Breast epithelium (tissue), 4 donors: ENCODE data around the gene SIN3B. TPM values are rescaled to one million over a fixed set of nuclear protein-coding genes. Genes with fewer than 3 reads are reported as not detected.

Source experiments
- DNase-seq, 2 donors: peaks; one replicate each; pipeline ENCODE4 v3.0.0-alpha.2; 2019; ENCODE audit warnings: low spot score in 2 of 2
- H3K27ac ChIP-seq, 2 donors: fragments of 200-600 bp; sonication (generic) in 1 of 2; one replicate each; pipeline ENCODE4 v1.5.1; 2016 to 2019; ENCODE audit warnings: mild to moderate bottlenecking in 1 of 2
- H3K27me3 ChIP-seq, 2 donors: fragments of 200-600 bp; sonication (generic) in 1 of 2; one replicate each; pipeline versions ENCODE4 v1.5.1 to v1.6.0; 2017 to 2019; ENCODE audit warnings: control low read depth in 1 of 2, mild to moderate bottlenecking in 1 of 2
- H3K36me3 ChIP-seq: fragments of 200-600 bp; one replicate; pipeline ENCODE4 v1.5.1; 2019
- H3K4me1 ChIP-seq, 2 donors: fragments of 200-600 bp; sonication (generic); one replicate each; pipeline ENCODE4 v1.5.1; 2016 to 2019; ENCODE audit warnings: control low read depth in 1 of 2
- H3K4me3 ChIP-seq, 3 donors: fragments of 200-600 bp; sonication (generic); 1 replicate in 2 of 3; 2 replicates in 1 of 3; pipeline ENCODE4 v1.5.1; 2016 to 2019; ENCODE audit warnings: mild to moderate bottlenecking in 3 of 3, moderate library complexity in 2 of 3
- H3K9me3 ChIP-seq, 2 donors: fragments of 200-600 bp; sonication (generic) in 1 of 2; one replicate each; pipeline ENCODE4 v1.5.1; 2016 to 2019; ENCODE audit warnings: control low read depth in 1 of 2
- POLR2A ChIP-seq: fragments of 450-650 bp; IDR thresholded peaks from one replicate; pipeline ENCODE4 v1.6.1; 2016; ENCODE audit warnings: antibody characterized with exemption, mild to moderate bottlenecking, moderate library complexity
- POLR2AphosphoS5 ChIP-seq, 3 donors: sonication (generic); formaldehyde crosslinking; IDR thresholded peaks; one replicate each; pipeline ENCODE4 v1.6.1; 2017; ENCODE audit warnings: antibody characterized with exemption in 3 of 3
- intact Hi-C: fragments of 100-400 bp; cut with DNase I; formaldehyde crosslinking; loops from one replicate; pipeline ENCODE4 v1.15.1; 2023; ENCODE audit warnings: low total_unique reads
- total RNA-seq, 3 donors: library from RNA; depleted of rRNA; stranded (reverse); fragments of >200 nt; gene quantifications; one replicate each; pipeline ENCODE4 v1.1.0, GENCODE V29; 2016
- TF ChIP-seq, protein P1 (sequence below), 3 donors: fragments of 450-650 bp; IDR thresholded peaks; one replicate each; pipeline ENCODE4 v1.5.1; 2016 to 2017; ENCODE audit warnings: antibody characterized with exemption in 3 of 3, mild to moderate bottlenecking in 3 of 3, moderate library complexity in 3 of 3

SIN3B gene
- total RNA-seq, 3 donors from 2014 or later, result 43.2 to 88.5 (median 48.1) TPM

DNA sequence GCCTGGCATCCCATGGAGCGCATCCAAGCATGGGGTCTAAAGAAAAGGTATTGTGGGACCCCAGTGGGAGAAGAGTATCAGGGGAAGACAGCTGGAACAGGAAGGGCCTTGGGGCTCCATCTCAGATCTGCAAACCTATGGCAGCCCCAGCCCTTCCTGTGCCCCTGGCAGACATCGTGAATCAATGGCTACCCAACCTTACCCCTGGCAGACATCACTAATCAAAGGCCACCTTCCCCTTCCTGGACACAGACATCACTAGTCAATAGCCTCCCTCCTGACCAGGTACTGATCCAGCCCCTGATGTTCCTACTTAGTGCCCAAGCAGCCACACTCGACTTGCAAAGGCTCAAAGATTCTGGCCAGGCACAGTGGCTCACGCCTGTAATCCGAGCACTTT, 75.4 kb downstream of the SIN3B start:
- TF ChIP-seq, protein P1, sequence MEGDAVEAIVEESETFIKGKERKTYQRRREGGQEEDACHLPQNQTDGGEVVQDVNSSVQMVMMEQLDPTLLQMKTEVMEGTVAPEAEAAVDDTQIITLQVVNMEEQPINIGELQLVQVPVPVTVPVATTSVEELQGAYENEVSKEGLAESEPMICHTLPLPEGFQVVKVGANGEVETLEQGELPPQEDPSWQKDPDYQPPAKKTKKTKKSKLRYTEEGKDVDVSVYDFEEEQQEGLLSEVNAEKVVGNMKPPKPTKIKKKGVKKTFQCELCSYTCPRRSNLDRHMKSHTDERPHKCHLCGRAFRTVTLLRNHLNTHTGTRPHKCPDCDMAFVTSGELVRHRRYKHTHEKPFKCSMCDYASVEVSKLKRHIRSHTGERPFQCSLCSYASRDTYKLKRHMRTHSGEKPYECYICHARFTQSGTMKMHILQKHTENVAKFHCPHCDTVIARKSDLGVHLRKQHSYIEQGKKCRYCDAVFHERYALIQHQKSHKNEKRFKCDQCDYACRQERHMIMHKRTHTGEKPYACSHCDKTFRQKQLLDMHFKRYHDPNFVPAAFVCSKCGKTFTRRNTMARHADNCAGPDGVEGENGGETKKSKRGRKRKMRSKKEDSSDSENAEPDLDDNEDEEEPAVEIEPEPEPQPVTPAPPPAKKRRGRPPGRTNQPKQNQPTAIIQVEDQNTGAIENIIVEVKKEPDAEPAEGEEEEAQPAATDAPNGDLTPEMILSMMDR (IDR thresholded peaks at IDR 0.05), result no peak
- TF ChIP-seq POLR2A, result no peak
- TF ChIP-seq POLR2AphosphoS5 (IDR thresholded peaks at IDR 0.05), result no peak
- H3K9me3 ChIP-seq, result no peaks in the 10 kb centered on the region
- no peak overlapping the region for H3K4me3 ChIP-seq
- DNase-seq, result no peak
- no peak overlapping the region for H3K27ac ChIP-seq
- no peaks in the 10 kb centered on the region for H3K27me3 ChIP-seq
- no peaks in the 10 kb centered on the region for H3K36me3 ChIP-seq
- intact Hi-C loops, result no loop called here
- no peaks in the 10 kb centered on the region for H3K4me1 ChIP-seq

DNA sequence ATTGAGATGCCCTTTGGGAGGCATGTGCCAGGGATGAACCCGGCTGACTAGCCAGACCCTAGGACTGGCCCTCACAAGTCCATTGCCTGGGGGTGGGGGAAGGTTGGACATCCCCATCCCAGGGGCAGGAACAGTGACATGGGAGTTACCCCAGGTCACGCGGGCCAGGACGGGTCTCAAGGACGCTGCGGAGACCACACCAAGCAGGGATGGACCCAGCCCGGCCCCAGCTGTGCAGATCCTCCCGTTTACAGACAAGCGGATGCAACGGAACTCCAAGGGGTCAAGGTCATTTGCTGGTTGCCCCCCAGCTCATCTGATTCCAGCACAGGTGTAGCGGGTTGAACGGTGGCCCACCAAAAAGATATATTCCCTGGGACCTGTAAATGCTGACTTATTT, 79.6 kb downstream of the SIN3B start:
- no peaks in the 10 kb centered on the region for H3K27me3 ChIP-seq
- DNase-seq, result no peak
- H3K4me3 ChIP-seq, result no peak overlapping the region
- H3K4me1 ChIP-seq, result no peaks in the 10 kb centered on the region
- H3K36me3 ChIP-seq, result no peaks in the 10 kb centered on the region
- no peak overlapping the region for H3K27ac ChIP-seq
- no peak for TF ChIP-seq POLR2A
- TF ChIP-seq, protein P1 (IDR thresholded peaks at IDR 0.05), result no peak
- peaks cover 13 to 18% of the 10 kb centered on the region in 2 donors for H3K9me3 ChIP-seq
- intact Hi-C loops, result no loop called here

DNA sequence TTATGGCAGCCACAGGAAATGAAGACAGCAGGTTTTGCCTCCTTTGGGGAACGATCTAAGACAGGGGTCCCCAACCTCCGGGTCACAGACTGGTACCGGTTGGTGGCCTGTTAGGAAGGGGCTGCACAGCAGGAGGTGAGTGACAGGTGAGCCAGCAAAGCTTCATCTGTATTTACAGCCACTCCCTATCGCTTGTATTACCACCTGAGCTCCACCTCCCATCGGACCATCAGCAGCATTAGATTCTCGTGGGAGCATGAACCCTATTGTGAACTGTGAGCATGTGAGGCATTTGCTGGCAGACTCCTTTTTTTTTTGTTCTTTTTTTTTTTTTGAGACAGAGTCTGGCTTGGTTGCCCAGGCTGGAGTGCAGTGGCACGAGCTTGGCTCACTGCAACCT, 81.8 kb downstream of the SIN3B start:
- H3K4me3 ChIP-seq, result no peak overlapping the region
- no peaks in the 10 kb centered on the region for H3K4me1 ChIP-seq
- no peak for TF ChIP-seq POLR2AphosphoS5 (IDR thresholded peaks at IDR 0.05)
- TF ChIP-seq POLR2A, result no peak
- TF ChIP-seq, protein P1 (IDR thresholded peaks at IDR 0.05), result no peak
- no peak for DNase-seq
- peaks cover 27 to 31% of the 10 kb centered on the region in 2 donors for H3K9me3 ChIP-seq
- H3K36me3 ChIP-seq, result no peaks in the 10 kb centered on the region
- intact Hi-C loops, result no loop called here
- no peaks in the 10 kb centered on the region for H3K27me3 ChIP-seq
- no peak overlapping the region for H3K27ac ChIP-seq

DNA sequence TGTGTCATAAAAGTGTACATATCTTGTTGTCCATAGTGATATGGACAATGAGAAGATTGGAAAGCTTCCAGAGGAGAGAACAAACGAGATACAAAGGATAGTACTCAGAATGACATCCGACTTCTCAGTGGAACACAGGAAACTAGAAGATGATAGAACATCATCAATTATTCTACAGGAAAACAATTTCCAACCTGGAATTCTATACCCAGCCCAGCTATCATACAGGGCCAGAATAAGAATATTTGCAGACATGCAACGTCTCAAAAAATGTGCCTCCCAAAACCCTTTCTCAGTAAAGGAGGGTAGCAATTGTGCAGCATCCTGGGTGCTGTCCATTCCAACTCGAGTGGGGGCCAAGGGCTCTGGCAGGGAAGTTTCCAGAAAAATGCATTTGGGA, 83.6 kb downstream of the SIN3B start:
- Histone ChIP-seq H3K27me3 (no peaks in the 10 kb centered on the region), H3K4me1 (no peaks in the 10 kb centered on the region), H3K27ac (no peak overlapping the region), H3K9me3 (peaks cover 27 to 31% of the 10 kb centered on the region in 2 donors), H3K36me3 (no peaks in the 10 kb centered on the region), H3K4me3 (no peak overlapping the region)
- intact Hi-C loops, result no loop called here
- TF ChIP-seq POLR2A (no peak), POLR2AphosphoS5 (IDR thresholded peaks at IDR 0.05) (no peak)
- TF ChIP-seq, protein P1 (IDR thresholded peaks at IDR 0.05), result no peak
- no peak for DNase-seq

DNA sequence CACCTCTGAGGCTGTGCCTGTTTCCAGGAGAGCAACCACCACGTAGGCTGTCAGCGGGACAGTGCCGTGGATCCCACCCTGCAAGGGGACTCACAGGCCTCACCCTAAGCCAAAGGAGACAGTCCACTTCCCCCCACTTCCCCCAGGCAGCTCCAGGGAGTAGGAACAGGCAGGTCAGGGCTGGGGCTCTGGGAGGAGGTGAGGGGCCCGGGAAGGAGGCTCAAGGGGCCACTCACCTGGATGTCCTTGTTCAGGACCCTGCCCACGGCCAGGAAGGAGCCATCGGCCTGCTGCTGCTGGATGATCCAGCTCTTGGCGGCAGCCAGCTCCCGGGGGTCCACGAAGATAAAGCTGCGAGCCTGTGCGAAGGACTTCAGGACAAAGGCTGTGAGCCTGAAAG, 85.2 kb downstream of the SIN3B start:
- intact Hi-C loops, result no loop called here

More for the DNA sequence above, 85.2 kb downstream of the SIN3B start:
- Histone ChIP-seq H3K27ac (no peak overlapping the region), H3K9me3 (peaks cover 29 to 38% of the 10 kb centered on the region in 2 donors), H3K4me1 (no peaks in the 10 kb centered on the region), H3K4me3 (no peak overlapping the region), H3K27me3 (no peaks in the 10 kb centered on the region), H3K36me3 (no peaks in the 10 kb centered on the region)
- no peak for TF ChIP-seq POLR2A
- TF ChIP-seq, protein P1 (IDR thresholded peaks at IDR 0.05), result no peak
- TF ChIP-seq POLR2AphosphoS5 (IDR thresholded peaks at IDR 0.05), result no peak
- DNase-seq, result no peak
